LNCaP clone FGC (cell line): ENCODE results near the gene MAST3.

Experiments
- DNase-seq: peaks from one replicate; pipeline ENCODE4 v3.0.0-alpha.2; 2011; ENCODE audit warnings: low read depth
- H3K4me3 ChIP-seq: 2 replicates; pipeline ENCODE4 v1.5.1; 2011; ENCODE audit warnings: mild to moderate bottlenecking, low read depth, low read length, control low read depth
- CTCF ChIP-seq: IDR thresholded peaks from 2 replicates; pipeline ENCODE4 v1.5.1; 2012; ENCODE audit warnings: mild to moderate bottlenecking; ENCODE audit not compliant: control insufficient read depth, insufficient read depth; ENCODE audit errors: extremely low read depth

The MAST3 gene

GRCh38 chr19:18144361-18144760 lies 46.8 kb downstream of the MAST3 start:
- no peak overlapping the region for H3K4me3 ChIP-seq
- DNase-seq, result no peak
- no peak for TF ChIP-seq CTCF

DNA sequence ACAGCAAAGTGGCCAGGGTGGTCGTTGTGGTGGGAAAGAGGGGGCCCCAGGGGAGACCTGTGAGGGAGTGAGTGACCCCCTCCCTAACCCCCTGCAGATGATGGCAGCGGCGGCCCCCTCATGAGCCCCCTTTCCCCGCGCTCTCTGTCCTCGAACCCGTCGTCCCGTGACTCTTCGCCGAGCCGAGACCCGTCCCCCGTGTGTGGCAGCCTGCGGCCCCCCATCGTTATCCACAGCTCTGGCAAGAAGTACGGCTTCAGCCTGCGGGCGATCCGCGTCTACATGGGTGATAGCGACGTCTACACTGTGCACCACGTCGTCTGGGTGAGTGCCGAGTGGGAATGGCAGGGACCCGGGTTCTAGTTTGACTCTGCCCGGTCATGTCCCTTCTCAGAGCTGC lies 47.3 kb downstream of the MAST3 start:
- no peak overlapping the region for H3K4me3 ChIP-seq
- no peak for DNase-seq
- no peak for TF ChIP-seq CTCF

- no peak for TF ChIP-seq CTCF
- DNase-seq, result no peak
Measured at GRCh38 chr19:18145391-18145999, 47.9 kb downstream of the MAST3 start.

DNA sequence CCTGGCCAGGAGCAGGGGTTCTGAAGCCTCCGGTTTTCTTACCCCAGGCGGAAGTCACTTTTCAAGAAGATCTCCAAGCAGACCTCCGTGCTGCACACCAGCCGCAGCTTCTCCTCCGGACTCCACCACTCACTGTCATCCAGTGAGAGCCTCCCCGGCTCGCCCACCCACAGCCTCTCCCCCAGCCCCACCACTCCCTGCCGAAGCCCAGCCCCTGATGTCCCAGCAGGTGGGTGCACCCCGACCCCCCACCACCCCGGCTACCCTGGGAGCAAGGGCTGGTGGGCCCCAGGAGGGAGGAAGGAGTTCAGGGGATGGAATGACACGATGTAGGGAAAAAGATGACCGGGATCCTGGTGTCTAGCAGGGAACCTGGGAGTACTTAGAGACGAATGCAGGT lies 49.8 kb downstream of the MAST3 start:
- TF ChIP-seq CTCF, result no peak
- DNase-seq, result no peak
- H3K4me3 ChIP-seq, result no peak overlapping the region

More at GRCh38 chr19:18145391-18145999, 47.9 kb downstream of the MAST3 start:
- no peak overlapping the region for H3K4me3 ChIP-seq

DNA sequence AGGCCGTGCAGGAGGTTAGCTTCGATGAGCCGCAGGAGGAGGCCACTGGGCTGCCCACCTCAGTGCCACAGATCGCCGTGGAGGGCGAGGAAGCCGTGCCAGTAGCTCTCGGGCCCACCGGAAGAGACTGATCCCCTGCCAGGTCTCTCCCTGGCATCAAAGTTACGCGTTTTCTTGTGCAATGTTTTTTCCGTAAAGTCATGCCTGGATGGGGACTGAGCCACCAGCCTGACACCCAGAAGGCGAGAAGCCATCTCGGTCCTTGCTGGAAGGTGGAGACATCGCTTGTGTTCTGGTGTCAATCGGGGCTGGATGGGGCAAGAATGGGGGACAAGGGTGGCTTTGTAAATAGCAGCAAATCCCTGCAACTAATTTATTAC lies 52.0 kb downstream of the MAST3 start:
- DNase-seq, result no peak
- no peak overlapping the region for H3K4me3 ChIP-seq
- no peak for TF ChIP-seq CTCF

- DNase-seq, result no peak
- H3K4me3 ChIP-seq, result no peak overlapping the region
- no peak for TF ChIP-seq CTCF
Measured at GRCh38 chr19:18150776-18151624, 53.4 kb downstream of the MAST3 start.

DNA sequence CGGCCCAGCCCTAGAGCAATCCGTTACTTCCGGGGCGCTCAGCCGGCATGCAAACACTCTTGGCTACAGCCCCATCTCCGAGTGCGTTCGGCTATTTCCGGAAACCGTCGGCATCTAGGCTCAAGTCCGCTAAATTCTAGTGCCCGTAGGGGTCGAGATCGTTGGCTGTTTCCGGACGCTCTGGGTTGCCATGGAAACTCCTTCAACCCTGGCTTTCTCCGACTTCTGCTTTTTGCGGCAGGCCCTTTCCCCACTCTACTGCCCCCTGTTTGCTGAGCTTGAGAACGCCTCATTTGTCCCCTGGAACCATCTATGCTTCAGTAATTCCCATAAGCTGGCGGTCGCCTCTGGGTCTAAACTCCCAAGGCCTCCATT lies 54.9 kb downstream of the MAST3 start:
- peak; percentile 73 for DNase-seq
- TF ChIP-seq CTCF, result peak; percentile 40; the same call in 1 of the 2 replicates
- peak overlapping the region; percentile 78 for H3K4me3 ChIP-seq
